VCaP (cell line): ENCODE data around the gene MRPL42.

Source experiments
- H3K27ac ChIP-seq: fragments of 450-650 bp; 2 replicates; pipeline ENCODE4 v1.5.1; 2017
- CTCF ChIP-seq: fragments of 450-650 bp; conservative IDR thresholded peaks from 2 replicates; pipeline ENCODE4 v1.5.1; 2017; ENCODE audit warnings: mild to moderate bottlenecking, moderate library complexity

Gene MRPL42

GRCh38 chr12:93448796-93449195, 18.5 kb upstream of the MRPL42 start:
- no peak overlapping the region for H3K27ac ChIP-seq
- no peak for TF ChIP-seq CTCF

- H3K27ac ChIP-seq = no peak overlapping the region
- no peak for TF ChIP-seq CTCF
Measured at GRCh38 chr12:93449277-93449676, 18.0 kb upstream of the MRPL42 start.

- H3K27ac ChIP-seq = no peak overlapping the region
- no peak for TF ChIP-seq CTCF
Measured at GRCh38 chr12:93451423-93452158, 15.7 kb upstream of the MRPL42 start.

GRCh38 chr12:93453633-93454032, 13.7 kb upstream of the MRPL42 start:
- no peak for TF ChIP-seq CTCF
- H3K27ac ChIP-seq = no peak overlapping the region

- no peak overlapping the region for H3K27ac ChIP-seq
- no peak for TF ChIP-seq CTCF
Measured at GRCh38 chr12:93456077-93456476, 11.2 kb upstream of the MRPL42 start.

GRCh38 chr12:93459097-93459496, 8.2 kb upstream of the MRPL42 start:
- no peak for TF ChIP-seq CTCF
- no peak overlapping the region for H3K27ac ChIP-seq

- no peak for TF ChIP-seq CTCF
Measured at GRCh38 chr12:93460003-93460402, 7.3 kb upstream of the MRPL42 start.

More at GRCh38 chr12:93460003-93460402, 7.3 kb upstream of the MRPL42 start:
- no peak overlapping the region for H3K27ac ChIP-seq
